ENCODE results near the gene TDRD12.

DNA sequence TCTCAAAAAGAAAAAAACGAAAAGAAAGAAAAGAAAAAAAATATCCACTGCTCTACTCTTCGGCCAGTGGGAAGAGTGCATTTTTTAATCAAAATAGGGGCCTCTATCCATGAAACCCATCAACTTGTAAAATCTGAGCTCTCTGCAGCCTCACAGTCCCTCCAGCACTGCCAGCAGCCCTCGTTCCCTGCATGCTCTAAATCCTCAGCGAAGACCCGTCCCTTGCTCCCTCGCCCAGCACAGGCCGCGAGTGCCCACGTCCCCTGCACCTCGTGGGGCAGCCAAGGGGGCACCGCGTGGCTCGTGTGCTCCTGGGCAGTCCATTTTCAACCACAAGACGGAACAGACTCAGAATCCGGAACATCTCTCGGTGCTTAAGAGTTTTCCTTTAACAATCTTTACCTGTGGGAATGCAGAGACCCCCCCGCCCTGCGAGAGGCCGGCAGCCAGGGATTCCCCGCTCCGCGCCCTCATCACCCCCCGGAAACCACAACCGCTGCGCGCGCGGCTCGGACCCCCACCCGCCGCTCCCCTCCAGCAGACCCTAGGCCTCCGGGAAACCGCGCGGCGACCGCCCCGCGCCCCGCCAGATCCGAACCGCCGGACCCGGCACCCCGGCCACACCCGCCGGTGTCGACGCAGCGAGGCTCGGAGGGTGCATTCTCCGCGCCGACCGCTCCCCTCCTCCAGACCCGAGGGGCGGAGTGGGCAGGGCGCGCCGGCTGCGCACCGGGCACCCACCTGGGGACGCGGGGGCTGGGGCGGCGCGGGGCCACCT, 45.2 kb upstream of the TDRD12 start:
- TF ChIP-seq, protein P1, sequence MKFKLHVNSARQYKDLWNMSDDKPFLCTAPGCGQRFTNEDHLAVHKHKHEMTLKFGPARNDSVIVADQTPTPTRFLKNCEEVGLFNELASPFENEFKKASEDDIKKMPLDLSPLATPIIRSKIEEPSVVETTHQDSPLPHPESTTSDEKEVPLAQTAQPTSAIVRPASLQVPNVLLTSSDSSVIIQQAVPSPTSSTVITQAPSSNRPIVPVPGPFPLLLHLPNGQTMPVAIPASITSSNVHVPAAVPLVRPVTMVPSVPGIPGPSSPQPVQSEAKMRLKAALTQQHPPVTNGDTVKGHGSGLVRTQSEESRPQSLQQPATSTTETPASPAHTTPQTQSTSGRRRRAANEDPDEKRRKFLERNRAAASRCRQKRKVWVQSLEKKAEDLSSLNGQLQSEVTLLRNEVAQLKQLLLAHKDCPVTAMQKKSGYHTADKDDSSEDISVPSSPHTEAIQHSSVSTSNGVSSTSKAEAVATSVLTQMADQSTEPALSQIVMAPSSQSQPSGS (tag by site-specific recombination; IDR thresholded peaks at IDR 0.05; ENCODE audit: low read depth), result no peak
- no peak for TF ChIP-seq ZNF157 (tag by site-specific recombination; IDR thresholded peaks at IDR 0.05)
- TF ChIP-seq, protein P2, sequence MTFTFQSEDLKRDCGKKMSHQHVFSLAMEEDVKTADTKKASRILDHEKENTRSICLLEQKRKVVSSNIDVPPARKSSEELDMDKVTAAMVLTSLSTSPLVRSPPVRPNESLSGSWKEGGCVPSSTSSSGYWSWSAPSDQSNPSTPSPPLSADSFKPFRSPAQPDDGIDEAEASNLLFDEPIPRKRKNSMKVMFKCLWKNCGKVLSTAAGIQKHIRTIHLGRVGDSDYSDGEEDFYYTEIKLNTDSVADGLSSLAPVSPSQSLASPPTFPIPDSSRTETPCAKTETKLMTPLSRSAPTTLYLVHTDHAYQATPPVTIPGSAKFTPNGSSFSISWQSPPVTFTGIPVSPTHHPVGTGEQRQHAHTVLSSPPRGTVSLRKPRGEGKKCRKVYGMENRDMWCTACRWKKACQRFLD (tag by site-specific recombination; IDR thresholded peaks at IDR 0.05), result no peak
- no peak for TF ChIP-seq ZNF664 (tag by site-specific recombination; IDR thresholded peaks at IDR 0.05)
- TF ChIP-seq ZNF350 (tag by site-specific recombination; IDR thresholded peaks at IDR 0.05), result no peak
- TF ChIP-seq, protein P3, sequence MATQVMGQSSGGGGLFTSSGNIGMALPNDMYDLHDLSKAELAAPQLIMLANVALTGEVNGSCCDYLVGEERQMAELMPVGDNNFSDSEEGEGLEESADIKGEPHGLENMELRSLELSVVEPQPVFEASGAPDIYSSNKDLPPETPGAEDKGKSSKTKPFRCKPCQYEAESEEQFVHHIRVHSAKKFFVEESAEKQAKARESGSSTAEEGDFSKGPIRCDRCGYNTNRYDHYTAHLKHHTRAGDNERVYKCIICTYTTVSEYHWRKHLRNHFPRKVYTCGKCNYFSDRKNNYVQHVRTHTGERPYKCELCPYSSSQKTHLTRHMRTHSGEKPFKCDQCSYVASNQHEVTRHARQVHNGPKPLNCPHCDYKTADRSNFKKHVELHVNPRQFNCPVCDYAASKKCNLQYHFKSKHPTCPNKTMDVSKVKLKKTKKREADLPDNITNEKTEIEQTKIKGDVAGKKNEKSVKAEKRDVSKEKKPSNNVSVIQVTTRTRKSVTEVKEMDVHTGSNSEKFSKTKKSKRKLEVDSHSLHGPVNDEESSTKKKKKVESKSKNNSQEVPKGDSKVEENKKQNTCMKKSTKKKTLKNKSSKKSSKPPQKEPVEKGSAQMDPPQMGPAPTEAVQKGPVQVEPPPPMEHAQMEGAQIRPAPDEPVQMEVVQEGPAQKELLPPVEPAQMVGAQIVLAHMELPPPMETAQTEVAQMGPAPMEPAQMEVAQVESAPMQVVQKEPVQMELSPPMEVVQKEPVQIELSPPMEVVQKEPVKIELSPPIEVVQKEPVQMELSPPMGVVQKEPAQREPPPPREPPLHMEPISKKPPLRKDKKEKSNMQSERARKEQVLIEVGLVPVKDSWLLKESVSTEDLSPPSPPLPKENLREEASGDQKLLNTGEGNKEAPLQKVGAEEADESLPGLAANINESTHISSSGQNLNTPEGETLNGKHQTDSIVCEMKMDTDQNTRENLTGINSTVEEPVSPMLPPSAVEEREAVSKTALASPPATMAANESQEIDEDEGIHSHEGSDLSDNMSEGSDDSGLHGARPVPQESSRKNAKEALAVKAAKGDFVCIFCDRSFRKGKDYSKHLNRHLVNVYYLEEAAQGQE (tag by site-specific recombination; IDR thresholded peaks at IDR 0.05), result no peak
- TF ChIP-seq, protein P4, sequence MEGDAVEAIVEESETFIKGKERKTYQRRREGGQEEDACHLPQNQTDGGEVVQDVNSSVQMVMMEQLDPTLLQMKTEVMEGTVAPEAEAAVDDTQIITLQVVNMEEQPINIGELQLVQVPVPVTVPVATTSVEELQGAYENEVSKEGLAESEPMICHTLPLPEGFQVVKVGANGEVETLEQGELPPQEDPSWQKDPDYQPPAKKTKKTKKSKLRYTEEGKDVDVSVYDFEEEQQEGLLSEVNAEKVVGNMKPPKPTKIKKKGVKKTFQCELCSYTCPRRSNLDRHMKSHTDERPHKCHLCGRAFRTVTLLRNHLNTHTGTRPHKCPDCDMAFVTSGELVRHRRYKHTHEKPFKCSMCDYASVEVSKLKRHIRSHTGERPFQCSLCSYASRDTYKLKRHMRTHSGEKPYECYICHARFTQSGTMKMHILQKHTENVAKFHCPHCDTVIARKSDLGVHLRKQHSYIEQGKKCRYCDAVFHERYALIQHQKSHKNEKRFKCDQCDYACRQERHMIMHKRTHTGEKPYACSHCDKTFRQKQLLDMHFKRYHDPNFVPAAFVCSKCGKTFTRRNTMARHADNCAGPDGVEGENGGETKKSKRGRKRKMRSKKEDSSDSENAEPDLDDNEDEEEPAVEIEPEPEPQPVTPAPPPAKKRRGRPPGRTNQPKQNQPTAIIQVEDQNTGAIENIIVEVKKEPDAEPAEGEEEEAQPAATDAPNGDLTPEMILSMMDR (tag by site-specific recombination; IDR thresholded peaks at IDR 0.05), result no peak; the same call in 1 of the 2 replicates
- no peak for TF ChIP-seq ZNF274 (IDR thresholded peaks at IDR 0.05; ENCODE audit: low read length)
- TF ChIP-seq ZNF274 (tag by site-specific recombination; IDR thresholded peaks at IDR 0.05; ENCODE audit: borderline replicate concordance), result no peak
